Neural cell (in vitro differentiated cells): ENCODE results near the gene RTN4R.
"Not testable (repeated sequence)": the region's sequence is repeated elsewhere in the genome, so short reads cannot be mapped to it uniquely, and the experiment has no call there.

Experiments
- EP300 ChIP-seq: fragments of 450-650 bp; conservative IDR thresholded peaks from 2 replicates; pipeline ENCODE4 v1.6.1; 2014; ENCODE audit warnings: antibody characterized with exemption, mild to moderate bottlenecking, moderate library complexity; ENCODE audit not compliant: poor library complexity, severe bottlenecking
- EZH2 ChIP-seq: fragments of 200-600, 300-800 bp; shearing (Covaris generic), sonication (generic); IDR thresholded peaks from 2 replicates; pipeline ENCODE4 v1.6.1; 2014; ENCODE audit warnings: antibody characterized with exemption, low read length, borderline replicate concordance, mild to moderate bottlenecking; ENCODE audit not compliant: insufficient read depth, poor library complexity, severe bottlenecking
- POLR2AphosphoS5 ChIP-seq: IDR thresholded peaks from 2 replicates; pipeline ENCODE4 v1.6.1; 2012
- RAD21 ChIP-seq: fragments of 450-650 bp; conservative IDR thresholded peaks from 2 replicates; pipeline ENCODE4 v1.6.1; 2014; ENCODE audit warnings: antibody characterized with exemption, mild to moderate bottlenecking, moderate library complexity
- TF ChIP-seq, protein P1 (sequence below): fragments of 450-650 bp; IDR thresholded peaks from 2 replicates; pipeline ENCODE4 v1.5.1; 2014; ENCODE audit warnings: antibody characterized with exemption, mild to moderate bottlenecking, moderate library complexity; ENCODE audit not compliant: poor library complexity, severe bottlenecking

GRCh38 chr22:20313306-20314077 lies 45.4 kb upstream of the RTN4R start:
- TF ChIP-seq, protein P1, sequence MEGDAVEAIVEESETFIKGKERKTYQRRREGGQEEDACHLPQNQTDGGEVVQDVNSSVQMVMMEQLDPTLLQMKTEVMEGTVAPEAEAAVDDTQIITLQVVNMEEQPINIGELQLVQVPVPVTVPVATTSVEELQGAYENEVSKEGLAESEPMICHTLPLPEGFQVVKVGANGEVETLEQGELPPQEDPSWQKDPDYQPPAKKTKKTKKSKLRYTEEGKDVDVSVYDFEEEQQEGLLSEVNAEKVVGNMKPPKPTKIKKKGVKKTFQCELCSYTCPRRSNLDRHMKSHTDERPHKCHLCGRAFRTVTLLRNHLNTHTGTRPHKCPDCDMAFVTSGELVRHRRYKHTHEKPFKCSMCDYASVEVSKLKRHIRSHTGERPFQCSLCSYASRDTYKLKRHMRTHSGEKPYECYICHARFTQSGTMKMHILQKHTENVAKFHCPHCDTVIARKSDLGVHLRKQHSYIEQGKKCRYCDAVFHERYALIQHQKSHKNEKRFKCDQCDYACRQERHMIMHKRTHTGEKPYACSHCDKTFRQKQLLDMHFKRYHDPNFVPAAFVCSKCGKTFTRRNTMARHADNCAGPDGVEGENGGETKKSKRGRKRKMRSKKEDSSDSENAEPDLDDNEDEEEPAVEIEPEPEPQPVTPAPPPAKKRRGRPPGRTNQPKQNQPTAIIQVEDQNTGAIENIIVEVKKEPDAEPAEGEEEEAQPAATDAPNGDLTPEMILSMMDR, result not testable (repeated sequence)
- TF ChIP-seq POLR2AphosphoS5, EZH2, RAD21, EP300: not testable (repeated sequence)
